ENCODE results near the gene CAMTA1. TPM values are rescaled to one million over a fixed set of nuclear protein-coding genes. Genes with fewer than 3 reads are reported as not detected.

Gene CAMTA1
- total and polyA plus RNA-seq, 3 experiments from 2014 or later = 60.2 to 79.0 (median 61.7) TPM

- no peak overlapping the region for H3K4me3 ChIP-seq (ENCODE audit: low read length)
- H3K36me3 Mint-ChIP-seq = no peaks in the 10 kb centered on the region
- H3K4me1 ChIP-seq (ENCODE audit: insufficient read depth, low read length) = no peaks in the 10 kb centered on the region
- no peaks in the 10 kb centered on the region for H3K9me3 ChIP-seq (ENCODE audit: low read length)
- no peaks in the 10 kb centered on the region for H3K36me3 ChIP-seq (ENCODE audit: insufficient read depth, low read length)
- H3K4me3 Mint-ChIP-seq = no peak overlapping the region
- peaks cover 6 to 35% of the 10 kb centered on the region in 2 donors for H3K27me3 Mint-ChIP-seq
- H3K27ac Mint-ChIP-seq = no peak overlapping the region
- no peaks in the 10 kb centered on the region for H3K9me3 Mint-ChIP-seq
- H3K27ac ChIP-seq (ENCODE audit: low read depth, low read length) = no peak overlapping the region
- no peaks in the 10 kb centered on the region for H3K4me1 Mint-ChIP-seq
- CTCF ChIA-PET = no interaction called here
- DNase-seq = no peak
- POLR2A ChIA-PET = no interaction called here
- no peaks in the 10 kb centered on the region for H3K27me3 ChIP-seq (ENCODE audit: insufficient read depth, low read length, poor library complexity, severe bottlenecking)
Observed at GRCh38 chr1:6927626-6928025, 142.4 kb downstream of the CAMTA1 start.

- Histone ChIP-seq H3K27me3 (ENCODE audit: insufficient read depth, low read length, poor library complexity, severe bottlenecking) (no peaks in the 10 kb centered on the region), H3K4me1 (ENCODE audit: insufficient read depth, low read length) (no peaks in the 10 kb centered on the region), H3K27ac (ENCODE audit: low read depth, low read length) (no peak overlapping the region), H3K36me3 (ENCODE audit: insufficient read depth, low read length) (no peaks in the 10 kb centered on the region), H3K4me3 (ENCODE audit: low read length) (no peak overlapping the region), H3K9me3 (ENCODE audit: low read length) (no peaks in the 10 kb centered on the region)
- Mint-ChIP-seq H3K4me1 (no peaks in the 10 kb centered on the region), H3K4me3 (no peak overlapping the region), H3K27me3 (peaks cover 6 to 37% of the 10 kb centered on the region in 2 donors), H3K9me3 (no peaks in the 10 kb centered on the region), H3K36me3 (no peaks in the 10 kb centered on the region), H3K27ac (no peak overlapping the region)
- POLR2A ChIA-PET = no interaction called here
- CTCF ChIA-PET = no interaction called here
- DNase-seq = no peak
Observed at GRCh38 chr1:6928106-6928885, 143.0 kb downstream of the CAMTA1 start.

- Histone ChIP-seq H3K4me1 (ENCODE audit: insufficient read depth, low read length) (no peaks in the 10 kb centered on the region), H3K4me3 (ENCODE audit: low read length) (no peak overlapping the region), H3K27ac (ENCODE audit: low read depth, low read length) (no peak overlapping the region), H3K27me3 (ENCODE audit: insufficient read depth, low read length, poor library complexity, severe bottlenecking) (peaks cover 9% of the 10 kb centered on the region), H3K36me3 (ENCODE audit: insufficient read depth, low read length) (no peaks in the 10 kb centered on the region), H3K9me3 (ENCODE audit: low read length) (no peaks in the 10 kb centered on the region)
- DNase-seq = peak in 1 of 5 donors; percentile 35
- Mint-ChIP-seq H3K4me3 (no peak overlapping the region), H3K9me3 (no peaks in the 10 kb centered on the region), H3K4me1 (no peaks in the 10 kb centered on the region), H3K36me3 (no peaks in the 10 kb centered on the region), H3K27ac (no peak overlapping the region), H3K27me3 (peaks cover 9 to 49% of the 10 kb centered on the region in 2 donors)
- CTCF ChIA-PET = no interaction called here
- POLR2A ChIA-PET = no interaction called here
Observed at GRCh38 chr1:6930732-6931300, 145.6 kb downstream of the CAMTA1 start.

GRCh38 chr1:6935361-6935883 is 150.2 kb downstream of the CAMTA1 start:
- Mint-ChIP-seq H3K4me3 (no peak overlapping the region), H3K9me3 (peaks cover 0 to 1% (median 0%) of the 10 kb centered on the region in 5 donors), H3K4me1 (no peaks in the 10 kb centered on the region), H3K27me3 (peaks cover 9 to 41% of the 10 kb centered on the region in 2 donors), H3K27ac (no peak overlapping the region), H3K36me3 (no peaks in the 10 kb centered on the region)
- Histone ChIP-seq H3K4me3 (ENCODE audit: low read length) (no peak overlapping the region), H3K36me3 (ENCODE audit: insufficient read depth, low read length) (no peaks in the 10 kb centered on the region), H3K27ac (ENCODE audit: low read depth, low read length) (no peak overlapping the region), H3K4me1 (ENCODE audit: insufficient read depth, low read length) (no peaks in the 10 kb centered on the region), H3K27me3 (ENCODE audit: insufficient read depth, low read length, poor library complexity, severe bottlenecking) (peaks cover 13% of the 10 kb centered on the region), H3K9me3 (ENCODE audit: low read length) (no peaks in the 10 kb centered on the region)
- DNase-seq = no peak
- ChIA-PET POLR2A (no interaction called here), CTCF (no interaction called here)

- H3K9me3 ChIP-seq (ENCODE audit: low read length) = no peaks in the 10 kb centered on the region
- H3K36me3 Mint-ChIP-seq = no peaks in the 10 kb centered on the region
- H3K27ac Mint-ChIP-seq = no peak overlapping the region
- no peak overlapping the region for H3K4me3 Mint-ChIP-seq
- H3K4me3 ChIP-seq (ENCODE audit: low read length) = no peak overlapping the region
- no peaks in the 10 kb centered on the region for H3K36me3 ChIP-seq (ENCODE audit: insufficient read depth, low read length)
- POLR2A ChIA-PET = no interaction called here
- H3K4me1 Mint-ChIP-seq = no peaks in the 10 kb centered on the region
- no peak overlapping the region for H3K27ac ChIP-seq (ENCODE audit: low read depth, low read length)
- peaks cover 13% of the 10 kb centered on the region for H3K27me3 ChIP-seq (ENCODE audit: insufficient read depth, low read length, poor library complexity, severe bottlenecking)
- DNase-seq = no peak
- H3K4me1 ChIP-seq (ENCODE audit: insufficient read depth, low read length) = no peaks in the 10 kb centered on the region
- CTCF ChIA-PET = no interaction called here
- peaks cover 9 to 41% of the 10 kb centered on the region in 2 donors for H3K27me3 Mint-ChIP-seq
- H3K9me3 Mint-ChIP-seq = peaks cover 0 to 2% (median 0%) of the 10 kb centered on the region in 5 donors
Observed at GRCh38 chr1:6935911-6936690, 150.8 kb downstream of the CAMTA1 start.

GRCh38 chr1:6937048-6937447 is 151.8 kb downstream of the CAMTA1 start:
- ChIA-PET POLR2A (no interaction called here), CTCF (no interaction called here)
- peaks cover 8 to 33% of the 10 kb centered on the region in 2 donors for H3K27me3 Mint-ChIP-seq
- Histone ChIP-seq H3K27ac (ENCODE audit: low read depth, low read length) (no peak overlapping the region), H3K27me3 (ENCODE audit: insufficient read depth, low read length, poor library complexity, severe bottlenecking) (peaks cover 13% of the 10 kb centered on the region), H3K4me3 (ENCODE audit: low read length) (no peak overlapping the region), H3K9me3 (ENCODE audit: low read length) (no peaks in the 10 kb centered on the region), H3K36me3 (ENCODE audit: insufficient read depth, low read length) (no peaks in the 10 kb centered on the region), H3K4me1 (ENCODE audit: insufficient read depth, low read length) (no peaks in the 10 kb centered on the region)
- no peaks in the 10 kb centered on the region for H3K36me3 Mint-ChIP-seq
- no peaks in the 10 kb centered on the region for H3K4me1 Mint-ChIP-seq
- H3K9me3 Mint-ChIP-seq = peaks cover 0 to 2% (median 0%) of the 10 kb centered on the region in 5 donors
- no peak overlapping the region for H3K27ac Mint-ChIP-seq
- H3K4me3 Mint-ChIP-seq = no peak overlapping the region
- no peak for DNase-seq

GRCh38 chr1:6939363-6939762 is 154.1 kb downstream of the CAMTA1 start:
- H3K36me3 Mint-ChIP-seq = no peaks in the 10 kb centered on the region
- H3K9me3 ChIP-seq (ENCODE audit: low read length) = no peaks in the 10 kb centered on the region
- H3K27me3 Mint-ChIP-seq = peaks cover 4 to 19% of the 10 kb centered on the region in 2 donors
- ChIA-PET POLR2A (no interaction called here), CTCF (no interaction called here)
- H3K4me1 ChIP-seq (ENCODE audit: insufficient read depth, low read length) = no peaks in the 10 kb centered on the region
- no peak overlapping the region for H3K27ac Mint-ChIP-seq
- no peaks in the 10 kb centered on the region for H3K4me1 Mint-ChIP-seq
- no peak overlapping the region for H3K27ac ChIP-seq (ENCODE audit: low read depth, low read length)
- no peak overlapping the region for H3K4me3 ChIP-seq (ENCODE audit: low read length)
- H3K27me3 ChIP-seq (ENCODE audit: insufficient read depth, low read length, poor library complexity, severe bottlenecking) = peaks cover 13% of the 10 kb centered on the region
- H3K4me3 Mint-ChIP-seq = no peak overlapping the region
- peaks cover 0 to 2% (median 0%) of the 10 kb centered on the region in 5 donors for H3K9me3 Mint-ChIP-seq
- no peaks in the 10 kb centered on the region for H3K36me3 ChIP-seq (ENCODE audit: insufficient read depth, low read length)
- no peak for DNase-seq

GRCh38 chr1:6941786-6942185 is 156.5 kb downstream of the CAMTA1 start:
- no peaks in the 10 kb centered on the region for H3K27me3 ChIP-seq (ENCODE audit: insufficient read depth, low read length, poor library complexity, severe bottlenecking)
- H3K9me3 ChIP-seq (ENCODE audit: low read length) = no peaks in the 10 kb centered on the region
- Mint-ChIP-seq H3K4me1 (no peaks in the 10 kb centered on the region), H3K9me3 (peaks cover 0 to 2% (median 0%) of the 10 kb centered on the region in 5 donors), H3K36me3 (no peaks in the 10 kb centered on the region), H3K4me3 (no peak overlapping the region), H3K27ac (no peak overlapping the region), H3K27me3 (peaks cover 0 to 10% of the 10 kb centered on the region in 2 donors)
- no peaks in the 10 kb centered on the region for H3K36me3 ChIP-seq (ENCODE audit: insufficient read depth, low read length)
- no peaks in the 10 kb centered on the region for H3K4me1 ChIP-seq (ENCODE audit: insufficient read depth, low read length)
- DNase-seq = no peak
- no peak overlapping the region for H3K27ac ChIP-seq (ENCODE audit: low read depth, low read length)
- POLR2A ChIA-PET = no interaction called here
- CTCF ChIA-PET = no interaction called here
- no peak overlapping the region for H3K4me3 ChIP-seq (ENCODE audit: low read length)

Measured in CD8-positive, alpha-beta memory T cell (primary cell).